Loucy (cell line): ENCODE results near the gene MYO18A.

Source experiments
- EZH2phosphoT487 ChIP-seq: fragments of 200-600 bp; IDR thresholded peaks from 2 replicates; pipeline ENCODE4 v1.6.1; 2018; ENCODE audit warnings: antibody characterized with exemption, mild to moderate bottlenecking, moderate library complexity, borderline replicate concordance
- TF ChIP-seq, protein P1 (sequence below): fragments of 200-600 bp; sonication (generic); conservative IDR thresholded peaks from 2 replicates; pipeline ENCODE4 v1.5.1; 2014; ENCODE audit warnings: mild to moderate bottlenecking, antibody characterized with exemption, low read length

DNA sequence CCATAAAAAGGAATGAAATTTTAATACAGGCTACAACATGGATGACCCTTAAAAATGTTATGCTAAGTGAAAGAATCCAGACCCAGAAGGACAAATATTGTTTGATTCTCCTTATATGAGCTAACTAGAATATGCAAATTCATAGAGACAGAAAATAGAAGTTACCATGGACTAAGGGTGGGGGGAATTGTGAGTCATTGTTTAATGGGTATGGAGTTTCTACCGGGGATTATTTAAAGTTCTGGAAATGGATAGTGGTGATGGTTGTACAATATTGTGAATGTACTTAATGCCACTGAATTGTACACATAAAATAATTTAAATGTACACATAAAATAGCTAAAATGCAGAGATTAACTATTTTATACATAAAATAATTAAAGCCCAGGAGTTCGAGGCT lies 9.2 kb upstream of the MYO18A start:
- TF ChIP-seq, protein P1, sequence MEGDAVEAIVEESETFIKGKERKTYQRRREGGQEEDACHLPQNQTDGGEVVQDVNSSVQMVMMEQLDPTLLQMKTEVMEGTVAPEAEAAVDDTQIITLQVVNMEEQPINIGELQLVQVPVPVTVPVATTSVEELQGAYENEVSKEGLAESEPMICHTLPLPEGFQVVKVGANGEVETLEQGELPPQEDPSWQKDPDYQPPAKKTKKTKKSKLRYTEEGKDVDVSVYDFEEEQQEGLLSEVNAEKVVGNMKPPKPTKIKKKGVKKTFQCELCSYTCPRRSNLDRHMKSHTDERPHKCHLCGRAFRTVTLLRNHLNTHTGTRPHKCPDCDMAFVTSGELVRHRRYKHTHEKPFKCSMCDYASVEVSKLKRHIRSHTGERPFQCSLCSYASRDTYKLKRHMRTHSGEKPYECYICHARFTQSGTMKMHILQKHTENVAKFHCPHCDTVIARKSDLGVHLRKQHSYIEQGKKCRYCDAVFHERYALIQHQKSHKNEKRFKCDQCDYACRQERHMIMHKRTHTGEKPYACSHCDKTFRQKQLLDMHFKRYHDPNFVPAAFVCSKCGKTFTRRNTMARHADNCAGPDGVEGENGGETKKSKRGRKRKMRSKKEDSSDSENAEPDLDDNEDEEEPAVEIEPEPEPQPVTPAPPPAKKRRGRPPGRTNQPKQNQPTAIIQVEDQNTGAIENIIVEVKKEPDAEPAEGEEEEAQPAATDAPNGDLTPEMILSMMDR = no peak
- no peak for TF ChIP-seq EZH2phosphoT487
